Vagina (tissue), 2 donors: Measurements from ENCODE around the gene EPS8L2. TPM values are rescaled to one million over a fixed set of nuclear protein-coding genes. Genes with fewer than 3 reads are reported as not detected.
A peak's percentile ranks its signal among the peaks of the same experiment; 100 is the strongest.

Experiments
- DNase-seq, 2 donors: peaks; one replicate each; pipeline ENCODE4 v3.0.0-alpha.2; 2017; ENCODE audit errors: extremely low spot score in 2 of 2
- H3K27ac ChIP-seq: fragments of 200-600 bp; sonication (generic); one replicate; pipeline ENCODE4 v1.5.1; 2019
- H3K27me3 ChIP-seq: fragments of 200-600 bp; sonication (generic); one replicate; pipeline ENCODE4 v1.5.1; 2019
- H3K36me3 ChIP-seq, 2 donors: fragments of 200-600 bp; sonication (generic); one replicate each; pipeline ENCODE4 v1.5.1; 2017 to 2019
- H3K4me1 ChIP-seq: fragments of 200-600 bp; sonication (generic); one replicate; pipeline ENCODE4 v1.5.1; 2019
- H3K4me3 ChIP-seq, 2 donors: fragments of 200-600 bp; sonication (generic); 1 replicate in 1 of 2; 2 replicates in 1 of 2; pipeline ENCODE4 v1.5.1; 2016 to 2019
- H3K9me3 ChIP-seq: fragments of 200-600 bp; sonication (generic); one replicate; pipeline ENCODE4 v1.5.1; 2019
- CTCF ChIP-seq, 3 experiments: fragments of 450-650 bp in 2 of 3; fragments of 200-600 bp in 1 of 3; sonication (generic) in 1 of 3; IDR thresholded peaks; one replicate each; pipeline ENCODE4 v1.5.1; 2017 to 2019; ENCODE audit warnings: antibody characterized with exemption in 3 of 3, mild to moderate bottlenecking in 2 of 3, moderate library complexity in 2 of 3
- POLR2A ChIP-seq, 2 donors: fragments of 450-650 bp; IDR thresholded peaks; one replicate each; pipeline ENCODE4 v1.6.1; 2017; ENCODE audit warnings: antibody characterized with exemption in 2 of 2, mild to moderate bottlenecking in 2 of 2, moderate library complexity in 2 of 2
- POLR2AphosphoS5 ChIP-seq, 2 donors: sonication (generic); formaldehyde crosslinking; IDR thresholded peaks; one replicate each; pipeline ENCODE4 v1.9.0; 2017; ENCODE audit warnings: antibody characterized with exemption in 2 of 2, mild to moderate bottlenecking in 2 of 2, low read depth in 1 of 2; ENCODE audit not compliant: insufficient read depth in 1 of 2
- intact Hi-C: fragments of 100-400 bp; cut with DNase I; formaldehyde crosslinking; loops from one replicate; pipeline ENCODE4 v1.15.1; 2023
- total RNA-seq: library from RNA; depleted of rRNA; stranded (reverse); fragments of >200 nt; gene quantifications from one replicate; pipeline ENCODE4 v1.2.3, GENCODE V29; 2016

Gene EPS8L2
- total RNA-seq, 1 donor from 2014 or later = 195 TPM

- intact Hi-C loops = no loop called here
- H3K27ac ChIP-seq = peak overlapping the region; percentile 74
- H3K9me3 ChIP-seq = no peaks in the 10 kb centered on the region
- TF ChIP-seq POLR2AphosphoS5 (IDR thresholded peaks at IDR 0.05; ENCODE audit: insufficient read depth in 1 of 2, low read depth in 1 of 2) = no peak
- H3K27me3 ChIP-seq = no peaks in the 10 kb centered on the region
- peaks cover 36% of the 10 kb centered on the region for H3K4me1 ChIP-seq
- DNase-seq = no peak
- no peaks in the 10 kb centered on the region for H3K36me3 ChIP-seq
- peak overlapping the region; percentile 91 to 99 for H3K4me3 ChIP-seq
These were observed 40.5 kb downstream of the EPS8L2 start for GRCh38 chr11:746289-747157.

GRCh38 chr11:747158-748006, 41.4 kb downstream of the EPS8L2 start, which contains the start of gene TALDO1:
TSS of gene TALDO1 (plus strand) at chr11:747464. CDS start at chr11:747482, 18 bp downstream.
- Histone ChIP-seq H3K4me3 (peak within 1 kb of the TSS; percentile 91 to 99), H3K36me3 (no peaks in the 10 kb centered on the region), H3K9me3 (no peaks in the 10 kb centered on the region), H3K27ac (peak within 1 kb of the TSS; percentile 74), H3K27me3 (no peaks in the 10 kb centered on the region), H3K4me1 (peaks cover 36% of the 10 kb centered on the region)
- DNase-seq = no peak
- intact Hi-C loops = no loop called here
- TF ChIP-seq CTCF (IDR thresholded peaks at IDR 0.05) (no peak), POLR2A (IDR thresholded peaks at IDR 0.05) (peak in 1 of 2 donors; percentile 37), POLR2AphosphoS5 (IDR thresholded peaks at IDR 0.05; ENCODE audit: insufficient read depth in 1 of 2, low read depth in 1 of 2) (peak in 1 of 2 donors; percentile 46)

GRCh38 chr11:748007-748359, 42.0 kb downstream of the EPS8L2 start:
- Histone ChIP-seq H3K27me3 (no peaks in the 10 kb centered on the region), H3K36me3 (no peaks in the 10 kb centered on the region), H3K9me3 (no peaks in the 10 kb centered on the region), H3K27ac (peak overlapping the region; percentile 74), H3K4me3 (peak overlapping the region; percentile 91 to 99), H3K4me1 (peaks cover 36% of the 10 kb centered on the region)
- no peak for DNase-seq
- intact Hi-C loops = no loop called here
- TF ChIP-seq POLR2A (IDR thresholded peaks at IDR 0.05) (no peak), POLR2AphosphoS5 (IDR thresholded peaks at IDR 0.05; ENCODE audit: insufficient read depth in 1 of 2, low read depth in 1 of 2) (no peak), CTCF (IDR thresholded peaks at IDR 0.05) (no peak)

- Histone ChIP-seq H3K4me3 (no peak overlapping the region), H3K36me3 (no peaks in the 10 kb centered on the region), H3K27me3 (no peaks in the 10 kb centered on the region), H3K9me3 (no peaks in the 10 kb centered on the region), H3K27ac (no peak overlapping the region), H3K4me1 (peaks cover 36% of the 10 kb centered on the region)
- intact Hi-C loops = no loop called here
- TF ChIP-seq POLR2AphosphoS5 (IDR thresholded peaks at IDR 0.05; ENCODE audit: insufficient read depth in 1 of 2, low read depth in 1 of 2) = no peak
- no peak for TF ChIP-seq CTCF (IDR thresholded peaks at IDR 0.05)
- no peak for TF ChIP-seq POLR2A (IDR thresholded peaks at IDR 0.05)
- DNase-seq = no peak
These were observed 43.7 kb downstream of the EPS8L2 start for GRCh38 chr11:749731-750130.

- no peaks in the 10 kb centered on the region for H3K9me3 ChIP-seq
- H3K4me3 ChIP-seq = no peak overlapping the region
- DNase-seq = no peak
- H3K36me3 ChIP-seq = peaks cover 0 to 58% of the 10 kb centered on the region in 2 donors
- H3K27me3 ChIP-seq = no peaks in the 10 kb centered on the region
- intact Hi-C loops = no loop called here
- peaks cover 6% of the 10 kb centered on the region for H3K4me1 ChIP-seq
- TF ChIP-seq POLR2AphosphoS5 (IDR thresholded peaks at IDR 0.05; ENCODE audit: insufficient read depth in 1 of 2, low read depth in 1 of 2) (no peak), CTCF (IDR thresholded peaks at IDR 0.05) (no peak), POLR2A (IDR thresholded peaks at IDR 0.05) (no peak)
- H3K27ac ChIP-seq = no peak overlapping the region
These were observed 54.2 kb downstream of the EPS8L2 start for GRCh38 chr11:760236-760635.
